Suppressor macrophage treated with lipopolysaccharide for 4 hours (primary cell): ENCODE measurements around the gene KCNIP1.

Experiments
- DNase-seq: peaks from one replicate; pipeline ENCODE4 v3.0.0-alpha.2; 2020

KCNIP1 gene

GRCh38 chr5:170483701-170484458, 19.9 kb upstream of the KCNIP1 start:
- DNase-seq, result no peak

- no peak for DNase-seq
Measured at GRCh38 chr5:170484459-170484831, 19.4 kb upstream of the KCNIP1 start.

- DNase-seq, result peak; percentile 62
Measured at GRCh38 chr5:170484847-170485615, 18.8 kb upstream of the KCNIP1 start.

GRCh38 chr5:170485616-170485911, 18.3 kb upstream of the KCNIP1 start:
- no peak for DNase-seq

- no peak for DNase-seq
Measured at GRCh38 chr5:170486371-170486770, 17.4 kb upstream of the KCNIP1 start.

GRCh38 chr5:170488570-170488969, 15.2 kb upstream of the KCNIP1 start:
- no peak for DNase-seq

GRCh38 chr5:170489199-170489598, 14.6 kb upstream of the KCNIP1 start:
- DNase-seq, result no peak

GRCh38 chr5:170490381-170490780, 13.4 kb upstream of the KCNIP1 start:
- DNase-seq, result no peak

GRCh38 chr5:170491479-170491878, 12.3 kb upstream of the KCNIP1 start:
- peak; percentile 86 for DNase-seq

- no peak for DNase-seq
Measured at GRCh38 chr5:170493028-170493820, 10.6 kb upstream of the KCNIP1 start.

GRCh38 chr5:170494041-170494440, 9.8 kb upstream of the KCNIP1 start:
- DNase-seq, result no peak

- DNase-seq, result peak; percentile 62
Measured at GRCh38 chr5:170495825-170496661, 7.8 kb upstream of the KCNIP1 start.

GRCh38 chr5:170496662-170497028, 7.2 kb upstream of the KCNIP1 start:
- DNase-seq, result no peak

- DNase-seq, result no peak
Measured at GRCh38 chr5:170497311-170498038, 6.3 kb upstream of the KCNIP1 start.

- no peak for DNase-seq
Measured at GRCh38 chr5:170498811-170499351, 4.9 kb upstream of the KCNIP1 start.

- DNase-seq, result no peak
Measured at GRCh38 chr5:170499621-170500020, 4.2 kb upstream of the KCNIP1 start.

- DNase-seq, result no peak
Measured at GRCh38 chr5:170501361-170501760, 2.5 kb upstream of the KCNIP1 start.

- no peak for DNase-seq
Measured at GRCh38 chr5:170501931-170502330, 1.9 kb upstream of the KCNIP1 start.

GRCh38 chr5:170504616-170505266, 921 bp downstream of the KCNIP1 start:
- DNase-seq, result no peak

- DNase-seq, result no peak
Measured at GRCh38 chr5:170508036-170508435, 4.2 kb downstream of the KCNIP1 start.

- DNase-seq, result no peak
Measured at GRCh38 chr5:170508660-170509347, 5.0 kb downstream of the KCNIP1 start.
